HG02943 (cell line): ENCODE measurements around the gene FXYD2.
"Not testable (repeated sequence)": the region's sequence is repeated elsewhere in the genome, so short reads cannot be mapped to it uniquely, and the experiment has no call there.

ENCODE experiments used
- ATAC-seq: cut with Tn5 transposase; IDR thresholded peaks from one replicate; pipeline ENCODE4 v1.9.1; 2021; ENCODE audit warnings: mild to moderate bottlenecking, low read depth, moderate library complexity; ENCODE audit not compliant: unreplicated experiment

The FXYD2 gene

DNA sequence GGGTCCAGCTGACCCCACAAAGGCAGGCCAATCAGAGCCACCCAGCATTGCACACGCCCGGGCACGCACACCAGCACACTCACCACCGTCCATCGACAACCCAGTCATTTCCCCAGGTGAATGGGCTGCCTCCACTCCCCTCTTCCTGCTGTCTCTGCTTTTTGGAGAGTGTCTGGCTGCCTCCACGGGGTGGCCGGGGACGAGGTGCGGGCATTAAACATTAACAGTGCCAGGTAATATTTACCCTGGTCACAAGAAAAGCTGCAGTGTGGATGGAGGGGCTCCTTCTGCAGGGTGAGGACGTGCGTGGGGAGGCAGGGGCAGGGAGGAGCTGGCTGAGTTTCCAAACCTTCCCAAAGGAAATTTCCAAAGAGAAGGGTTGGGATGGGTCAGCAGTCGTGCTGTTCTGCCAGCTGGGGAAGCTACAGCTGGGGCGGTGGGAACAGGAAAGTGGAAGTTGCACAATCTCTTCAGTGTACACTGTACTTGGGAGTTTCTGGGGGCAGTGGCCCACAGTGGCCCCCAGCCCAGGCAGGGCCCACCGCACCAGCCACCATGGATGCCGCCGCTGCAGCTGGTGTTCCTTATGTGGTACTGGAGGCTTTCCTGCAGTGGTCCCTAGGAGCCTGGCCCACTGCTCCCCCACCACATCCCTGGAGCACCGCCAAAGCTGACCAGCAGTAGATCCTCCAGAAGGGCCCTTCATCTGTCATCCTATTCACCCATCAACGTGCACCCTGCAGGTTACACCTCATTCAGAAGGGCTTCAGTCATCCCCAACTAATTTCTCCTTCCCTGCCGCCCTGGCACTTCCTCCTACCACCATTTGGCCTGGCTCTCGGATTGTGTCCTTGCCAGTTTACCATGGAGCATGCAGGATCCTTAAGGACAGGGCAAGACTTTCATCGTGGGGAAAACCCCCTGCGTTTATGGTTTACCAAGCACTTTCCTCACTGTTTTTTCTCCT is at the start of gene FXYD2:
TSS of gene FXYD2 (minus strand) at position 174 of the 967 bp plus-strand sequence. CDS start at position 108, 66 bp downstream.
- no peak for ATAC-seq

DNA sequence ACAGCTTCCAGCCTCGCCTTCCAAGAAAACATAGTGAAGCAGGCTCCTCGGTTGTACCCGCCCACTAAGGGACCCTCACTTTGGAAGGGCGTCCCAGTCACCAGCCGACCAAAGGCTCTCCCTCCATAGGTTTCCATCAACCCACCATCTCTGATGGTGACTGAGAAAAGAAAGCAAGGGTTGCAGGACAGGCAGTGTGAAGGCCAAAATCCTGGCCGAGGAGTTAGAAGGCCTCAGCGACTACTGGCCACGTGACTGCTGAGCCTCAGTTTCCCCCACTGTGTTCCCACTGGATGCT is 49.2 kb upstream of the FXYD2 start:
- ATAC-seq = no peak

- ATAC-seq = no peak
These were observed 48.7 kb upstream of the FXYD2 start for GRCh38 chr11:117872975-117873827.

DNA sequence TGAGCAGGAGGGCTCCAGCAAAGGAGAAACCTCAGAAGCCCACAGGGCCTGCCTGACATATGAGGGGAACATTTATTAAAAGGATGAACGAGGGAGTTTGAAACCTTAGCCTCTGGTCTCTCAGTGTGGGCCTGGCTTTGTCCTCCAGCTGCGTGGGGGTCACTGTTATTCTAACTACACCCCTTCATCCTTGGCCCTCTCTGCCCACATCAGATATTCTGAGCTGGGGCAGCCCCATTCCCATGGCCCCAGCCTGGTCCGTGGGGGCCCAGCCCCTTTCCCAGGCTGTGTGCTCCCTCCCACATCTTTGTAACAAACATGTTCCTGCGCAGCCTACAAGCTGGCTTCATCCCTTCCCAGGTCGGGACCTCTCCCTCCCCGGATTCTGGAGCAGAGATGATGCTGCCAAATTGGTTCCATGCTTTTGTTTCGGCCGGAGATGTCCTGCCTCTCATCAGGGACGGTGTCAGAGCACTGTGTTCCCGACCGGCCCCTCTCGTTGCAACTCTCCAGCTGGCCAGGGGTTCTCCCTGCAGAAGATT is 47.9 kb upstream of the FXYD2 start:
- no peak for ATAC-seq

- no peak for ATAC-seq
These were observed 47.2 kb upstream of the FXYD2 start for GRCh38 chr11:117871784-117872183.

DNA sequence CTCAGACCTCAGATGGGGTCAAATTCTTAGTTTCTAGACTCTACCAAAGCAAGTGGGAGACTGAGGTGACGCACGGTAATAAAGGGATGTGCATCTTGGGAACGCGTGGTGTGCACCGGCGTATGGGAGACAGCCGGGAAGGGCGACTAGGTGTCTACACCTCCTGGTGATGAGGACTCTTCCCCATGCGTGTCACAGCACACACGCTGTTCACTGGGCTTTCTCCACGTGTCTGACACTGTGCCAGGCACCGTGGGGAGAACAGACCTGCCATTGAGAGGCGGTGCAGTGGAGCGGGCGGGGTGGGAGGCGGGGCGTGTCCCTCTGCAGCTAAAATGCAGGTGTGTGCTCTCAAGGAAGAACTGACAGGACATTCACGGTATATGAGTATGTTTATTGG is 46.6 kb upstream of the FXYD2 start:
- ATAC-seq = no peak

DNA sequence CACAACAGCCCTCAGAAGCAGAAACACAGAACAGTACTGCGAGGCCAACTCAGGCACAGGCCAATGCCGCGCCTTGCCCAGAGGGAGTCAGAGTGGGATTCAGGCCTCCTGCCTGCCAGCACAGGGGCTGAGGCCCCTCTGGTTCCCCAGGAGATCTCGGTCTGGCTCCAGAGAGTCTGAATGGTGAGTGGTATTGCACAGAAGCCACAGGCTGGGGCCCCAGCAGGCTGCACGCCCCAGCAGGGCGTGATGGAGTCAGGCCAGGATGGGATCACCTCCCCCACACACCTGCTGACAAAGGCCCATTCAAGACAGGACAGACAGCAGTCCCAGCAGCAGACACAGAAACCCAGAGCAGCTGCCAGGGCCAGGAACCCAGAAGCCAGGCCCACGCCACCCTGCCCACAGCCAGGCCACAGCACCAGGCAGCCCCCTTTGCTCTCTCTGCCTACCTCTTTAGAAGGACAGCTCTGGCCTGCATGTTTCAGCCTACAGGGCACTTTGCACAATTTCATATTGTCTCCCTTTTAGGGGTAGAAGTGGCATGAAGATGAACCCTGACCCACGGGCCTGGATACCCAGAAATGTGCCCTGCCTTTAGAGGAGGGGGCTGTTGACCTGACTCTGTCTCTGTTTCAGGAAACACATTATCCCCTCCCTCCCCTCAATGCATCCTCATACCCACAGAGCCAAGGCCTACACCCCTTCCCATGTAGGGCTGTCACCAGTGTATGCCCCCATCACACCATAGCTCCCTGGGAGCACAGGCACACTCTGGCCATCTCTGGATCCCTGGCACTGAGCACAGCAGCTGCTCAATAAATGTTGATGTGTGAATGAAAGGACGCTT is 45.8 kb upstream of the FXYD2 start:
- no peak for ATAC-seq

DNA sequence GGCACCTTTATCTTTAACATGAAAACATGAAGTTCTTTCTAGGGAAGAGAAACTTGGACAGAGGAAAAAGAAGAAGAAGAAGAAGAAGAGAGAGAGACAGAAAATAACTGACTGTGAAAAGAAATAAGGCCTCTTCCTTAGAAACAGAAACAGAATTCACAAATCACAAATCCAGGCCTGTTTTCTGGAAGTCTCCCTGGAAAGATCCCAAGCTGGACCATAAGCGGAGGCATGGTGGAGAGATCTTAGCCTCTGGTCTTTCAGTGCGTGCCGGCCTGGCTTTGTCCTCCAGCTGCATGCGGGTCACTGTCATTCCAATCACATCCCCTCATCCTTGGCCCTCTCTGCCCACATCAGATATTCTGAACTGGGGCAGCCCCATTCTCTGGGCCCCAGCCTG is 45.1 kb upstream of the FXYD2 start:
- no peak for ATAC-seq

GRCh38 chr11:117868815-117869561 is 44.4 kb upstream of the FXYD2 start:
- no peak for ATAC-seq

DNA sequence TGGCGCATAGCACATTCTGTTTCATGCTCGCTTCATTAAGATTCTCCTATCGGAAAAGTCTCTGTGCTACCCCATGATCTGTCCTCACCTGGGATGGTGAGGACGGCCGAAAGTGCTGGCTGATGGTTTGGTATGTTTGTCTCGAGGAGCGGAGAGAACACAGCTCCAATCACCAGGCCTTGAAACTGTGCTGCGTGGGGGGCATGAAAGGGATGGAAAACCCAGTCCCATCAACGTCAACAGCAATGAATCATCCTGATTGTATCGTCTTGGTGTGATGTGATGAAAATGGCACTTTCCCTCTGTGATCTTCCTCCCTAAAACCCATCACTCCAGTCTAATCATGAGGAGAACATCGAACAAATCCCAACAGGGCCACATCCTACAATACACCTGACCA is 43.5 kb upstream of the FXYD2 start:
- no peak for ATAC-seq

DNA sequence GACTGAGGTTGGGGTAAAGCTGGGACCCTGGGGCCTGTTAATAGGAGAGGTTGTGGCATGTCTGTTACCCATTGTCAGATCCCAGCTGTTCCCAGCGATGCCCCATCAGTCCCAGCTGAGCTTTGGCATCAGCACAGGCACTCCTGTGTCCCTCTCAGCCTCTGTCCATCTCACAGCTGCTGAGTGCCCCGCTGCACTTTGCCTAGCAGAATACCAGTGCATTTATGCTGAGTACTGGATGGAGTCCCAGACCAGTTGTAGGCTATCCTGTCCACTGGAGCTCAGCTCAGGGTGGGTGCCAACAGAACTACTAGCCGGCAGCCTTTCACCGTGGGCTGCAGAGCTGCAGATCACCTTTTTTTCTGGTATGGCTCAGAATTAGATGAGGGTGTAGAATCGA is 42.0 kb upstream of the FXYD2 start:
- no peak for ATAC-seq

GRCh38 chr11:117865546-117865945 is 41.0 kb upstream of the FXYD2 start:
- not testable (repeated sequence) for ATAC-seq

DNA sequence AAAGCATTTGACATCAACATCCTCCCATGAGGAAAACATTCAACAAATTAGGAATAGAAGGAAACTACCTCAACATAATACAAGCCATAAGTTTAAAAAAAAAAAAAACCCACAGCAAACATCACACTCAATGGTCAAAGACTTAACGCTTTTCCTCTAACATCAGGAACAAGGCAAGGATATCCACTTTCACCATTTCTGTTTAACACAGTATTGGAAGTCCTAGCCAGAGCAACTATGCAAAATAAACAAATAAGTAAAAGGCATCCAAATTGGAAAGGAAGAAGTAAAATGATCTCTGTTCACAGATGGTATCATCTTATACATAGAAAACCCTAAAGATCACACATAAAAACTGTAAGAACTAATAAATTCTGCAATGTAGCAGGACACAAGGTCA is 38.8 kb upstream of the FXYD2 start:
- no peak for ATAC-seq

GRCh38 chr11:117862753-117863152 is 38.2 kb upstream of the FXYD2 start:
- ATAC-seq = no peak

DNA sequence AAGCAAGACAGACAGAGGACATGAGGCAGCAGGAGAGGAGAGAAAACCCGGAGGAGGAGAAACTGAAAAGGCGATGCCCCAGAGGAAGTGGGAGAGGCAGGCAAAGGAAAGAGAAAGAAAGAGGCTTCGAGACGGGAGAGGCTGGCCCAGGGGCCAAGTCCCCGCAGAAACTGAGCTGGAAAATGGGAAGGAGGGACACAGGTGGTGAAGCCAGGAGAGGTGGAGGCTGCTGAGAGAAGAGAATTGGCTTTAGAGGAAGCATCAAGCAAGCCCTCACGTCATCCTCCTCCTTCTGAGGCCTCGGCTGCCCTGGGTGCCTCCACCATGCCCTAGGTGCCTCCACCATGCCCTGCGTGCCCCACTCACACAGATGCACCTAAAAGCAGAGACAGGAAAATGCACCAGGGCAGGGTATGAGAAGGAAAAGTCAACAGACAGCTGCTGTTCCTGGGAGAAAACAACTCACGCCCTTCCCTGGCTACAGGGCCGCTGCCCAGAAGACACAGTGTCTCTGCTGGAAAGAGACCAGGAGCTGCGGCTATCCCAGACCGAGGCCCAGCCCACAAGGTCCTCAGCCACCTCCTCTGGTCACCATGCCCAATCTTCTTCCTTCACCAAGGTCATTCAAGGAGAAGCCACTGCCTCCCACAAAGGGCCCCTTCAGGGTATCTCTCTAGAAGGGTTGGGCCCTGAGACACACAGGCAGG is 37.6 kb upstream of the FXYD2 start:
- ATAC-seq = no peak

DNA sequence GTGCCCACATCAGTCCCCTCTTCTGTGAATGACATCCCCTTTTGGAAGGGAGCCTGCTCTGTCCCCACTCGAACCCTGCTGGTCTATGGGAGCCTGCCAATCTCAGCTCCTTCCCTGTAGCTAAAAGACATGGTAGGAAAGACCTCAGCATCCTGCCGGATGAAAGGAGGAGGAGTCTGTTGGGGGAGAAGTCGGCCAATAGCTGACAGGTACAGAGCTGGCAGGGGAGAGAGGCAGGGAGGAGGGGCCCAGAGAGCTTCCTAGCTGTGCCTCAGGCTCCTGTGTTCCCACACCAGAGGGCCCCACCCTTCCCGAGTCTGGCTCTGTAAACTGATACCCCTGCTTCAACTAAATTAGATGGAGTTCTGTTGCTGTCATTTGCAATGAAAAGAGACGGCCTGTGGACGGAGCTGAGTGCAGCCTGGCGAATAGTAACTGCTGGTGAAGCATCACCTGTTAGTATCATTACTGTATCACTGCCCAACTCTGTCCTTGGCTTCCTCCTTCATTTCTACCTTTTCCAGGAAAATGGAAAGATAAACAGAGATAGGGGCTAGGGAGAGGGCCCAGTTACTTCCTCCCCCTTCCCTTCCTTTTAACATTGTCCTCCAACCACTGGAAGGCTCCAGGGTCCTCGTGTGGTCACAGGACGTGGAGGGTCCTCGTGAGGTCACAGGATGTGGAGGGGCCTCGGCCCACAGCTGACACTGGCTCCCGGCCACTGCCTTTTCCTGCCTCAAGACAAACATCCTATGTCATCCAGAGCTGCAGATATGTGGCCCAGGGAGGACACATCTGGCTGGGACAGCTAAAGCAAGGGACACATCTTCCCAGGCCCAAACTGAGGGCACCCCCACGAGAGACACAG is 36.8 kb upstream of the FXYD2 start:
- no peak for ATAC-seq

GRCh38 chr11:117860139-117860538 is 35.6 kb upstream of the FXYD2 start:
- ATAC-seq = no peak

DNA sequence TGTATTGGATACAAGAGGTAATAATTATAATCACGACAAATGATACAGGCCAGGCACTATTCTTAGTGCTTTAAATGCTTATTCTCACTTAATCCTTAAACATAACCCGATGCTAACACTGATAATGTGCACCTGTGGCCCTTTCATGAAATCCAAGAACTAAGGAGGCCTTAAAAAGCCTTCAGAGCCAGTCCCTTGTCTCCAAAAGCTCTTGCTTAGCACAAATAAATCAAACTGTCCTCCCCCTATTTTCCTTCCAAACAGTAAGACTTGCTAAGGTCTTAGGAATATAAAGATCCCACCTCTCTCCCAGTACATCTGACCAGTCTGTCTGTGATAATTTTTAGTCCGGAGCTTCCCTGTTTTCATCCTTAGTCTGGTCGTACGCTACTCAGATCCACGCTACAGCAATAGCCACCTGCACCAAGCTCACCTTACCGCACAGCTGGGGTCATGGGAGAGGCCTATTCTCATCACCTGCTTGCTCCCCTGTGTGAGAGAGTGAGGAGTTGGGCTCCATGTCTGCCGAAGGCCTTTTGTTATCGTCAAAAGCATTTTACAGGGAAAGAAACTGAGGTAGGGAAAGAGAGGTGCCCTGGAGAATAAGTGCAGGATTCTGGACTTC is 35.1 kb upstream of the FXYD2 start:
- no peak for ATAC-seq
